ENCODE measurements around the gene CELF4. TPM values are rescaled to one million over a fixed set of nuclear protein-coding genes. Genes with fewer than 3 reads are reported as not detected.

The CELF4 gene
- total RNA-seq, 2 donors from 2014 or later = 3.3 to 4.7 TPM

DNA sequence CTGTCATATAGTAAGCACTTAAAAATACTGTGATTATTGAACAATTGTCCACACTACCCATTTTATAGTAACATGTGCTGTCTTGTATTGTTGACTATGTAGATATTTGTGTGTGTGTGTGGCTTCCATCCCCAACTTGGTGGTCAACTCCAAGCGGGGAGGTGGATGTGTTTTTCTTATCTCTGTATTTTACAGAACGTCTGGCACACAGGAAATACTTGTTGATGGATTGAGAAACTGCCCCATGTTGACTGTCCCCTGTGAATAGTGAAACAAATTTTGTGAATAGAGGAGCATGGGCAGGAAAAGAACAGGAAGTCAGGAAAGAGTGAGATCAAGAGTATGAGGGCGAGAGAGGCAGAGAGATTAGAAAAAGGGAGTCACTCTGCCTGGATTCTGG lies 83.6 kb downstream of the CELF4 start:
- no peaks in the 10 kb centered on the region for H3K9me3 ChIP-seq
- WGBS, 2 donors = 23 to 52% methylated on average over 3 of the region's 3 CpGs

DNA sequence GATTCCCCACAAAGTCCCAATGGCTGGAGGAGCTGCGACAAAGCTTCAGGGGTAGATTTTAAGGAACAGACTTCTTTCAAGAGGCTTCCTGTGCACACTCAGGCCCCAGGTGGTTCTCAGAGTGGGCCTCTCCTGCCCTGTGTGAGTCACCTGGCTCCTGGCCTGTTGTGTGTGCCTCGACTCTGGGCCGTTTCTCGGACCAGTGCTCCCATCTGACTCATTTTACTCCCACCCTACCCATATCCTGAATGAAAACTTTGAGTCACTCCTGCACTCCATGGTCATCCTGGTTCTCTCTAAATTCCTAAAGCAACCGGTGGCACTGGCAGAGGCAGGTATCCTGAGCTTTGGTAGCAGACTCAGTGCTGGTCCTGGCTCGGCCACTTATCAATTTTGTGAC lies 84.1 kb downstream of the CELF4 start:
- no peaks in the 10 kb centered on the region for H3K9me3 ChIP-seq
- no peak overlapping the region for H3K4me3 ChIP-seq
- H3K4me1 ChIP-seq = peaks cover 8% of the 10 kb centered on the region
- H3K36me3 ChIP-seq (replicated peaks in 1 of 2; ENCODE audit: insufficient read depth in 1 of 2, low read depth in 2 of 2) = no peaks in the 10 kb centered on the region
- TF ChIP-seq, protein P1, sequence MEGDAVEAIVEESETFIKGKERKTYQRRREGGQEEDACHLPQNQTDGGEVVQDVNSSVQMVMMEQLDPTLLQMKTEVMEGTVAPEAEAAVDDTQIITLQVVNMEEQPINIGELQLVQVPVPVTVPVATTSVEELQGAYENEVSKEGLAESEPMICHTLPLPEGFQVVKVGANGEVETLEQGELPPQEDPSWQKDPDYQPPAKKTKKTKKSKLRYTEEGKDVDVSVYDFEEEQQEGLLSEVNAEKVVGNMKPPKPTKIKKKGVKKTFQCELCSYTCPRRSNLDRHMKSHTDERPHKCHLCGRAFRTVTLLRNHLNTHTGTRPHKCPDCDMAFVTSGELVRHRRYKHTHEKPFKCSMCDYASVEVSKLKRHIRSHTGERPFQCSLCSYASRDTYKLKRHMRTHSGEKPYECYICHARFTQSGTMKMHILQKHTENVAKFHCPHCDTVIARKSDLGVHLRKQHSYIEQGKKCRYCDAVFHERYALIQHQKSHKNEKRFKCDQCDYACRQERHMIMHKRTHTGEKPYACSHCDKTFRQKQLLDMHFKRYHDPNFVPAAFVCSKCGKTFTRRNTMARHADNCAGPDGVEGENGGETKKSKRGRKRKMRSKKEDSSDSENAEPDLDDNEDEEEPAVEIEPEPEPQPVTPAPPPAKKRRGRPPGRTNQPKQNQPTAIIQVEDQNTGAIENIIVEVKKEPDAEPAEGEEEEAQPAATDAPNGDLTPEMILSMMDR (IDR thresholded peaks at IDR 0.05) = no peak
- TF ChIP-seq POLR2A (IDR thresholded peaks at IDR 0.05) = no peak
- WGBS, 2 donors = 52 to 57% methylated on average over 6 of the region's 6 CpGs
- DNase-seq (no peak), ATAC-seq (no peak)
- peaks cover 0 to 4% of the 10 kb centered on the region in 2 donors for H3K27me3 ChIP-seq
- intact Hi-C loops (cut with DNase I) = no loop called here
- no peak overlapping the region for H3K27ac ChIP-seq

More for the DNA sequence above, 83.6 kb downstream of the CELF4 start:
- Histone ChIP-seq H3K36me3 (replicated peaks in 1 of 2; ENCODE audit: insufficient read depth in 1 of 2, low read depth in 2 of 2) (no peaks in the 10 kb centered on the region), H3K27me3 (peaks cover 0 to 4% of the 10 kb centered on the region in 2 donors), H3K4me3 (no peak overlapping the region), H3K4me1 (peaks cover 8% of the 10 kb centered on the region), H3K27ac (no peak overlapping the region)
- DNase-seq = no peak
- ATAC-seq = no peak
- TF ChIP-seq, protein P1 (IDR thresholded peaks at IDR 0.05) = no peak
- no peak for TF ChIP-seq POLR2A (IDR thresholded peaks at IDR 0.05)
- intact Hi-C loops (cut with DNase I) = no loop called here

DNA sequence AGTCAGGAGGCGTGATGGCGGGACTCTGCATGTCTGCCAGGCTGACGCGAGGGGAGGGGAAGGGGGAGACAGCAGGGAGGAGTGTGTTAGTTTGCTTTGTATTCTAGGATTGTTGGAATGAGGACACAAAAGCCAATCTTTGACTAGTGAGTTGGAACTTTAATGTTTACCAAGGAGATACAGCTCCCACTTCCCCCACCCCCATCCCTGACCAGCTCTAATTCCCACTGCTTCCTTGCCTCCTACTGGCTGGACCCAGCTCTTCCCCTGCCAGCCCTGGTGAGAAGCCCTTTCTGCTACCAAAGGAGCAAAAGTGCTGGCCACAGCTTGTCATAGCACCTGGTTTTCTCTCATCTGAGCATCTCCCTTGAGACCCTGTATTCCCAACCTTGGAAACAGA lies 84.5 kb downstream of the CELF4 start:
- ATAC-seq = no peak
- Histone ChIP-seq H3K27ac (no peak overlapping the region), H3K36me3 (replicated peaks in 1 of 2; ENCODE audit: insufficient read depth in 1 of 2, low read depth in 2 of 2) (no peaks in the 10 kb centered on the region), H3K4me1 (peaks cover 8% of the 10 kb centered on the region), H3K27me3 (peaks cover 0 to 4% of the 10 kb centered on the region in 2 donors), H3K9me3 (no peaks in the 10 kb centered on the region), H3K4me3 (no peak overlapping the region)
- 31 to 35% methylated on average over 4 of the region's 4 CpGs for WGBS, 2 donors
- intact Hi-C loops (cut with DNase I) = no loop called here
- no peak for DNase-seq
- no peak for TF ChIP-seq POLR2A (IDR thresholded peaks at IDR 0.05)
- TF ChIP-seq, protein P1 (IDR thresholded peaks at IDR 0.05) = no peak

DNA sequence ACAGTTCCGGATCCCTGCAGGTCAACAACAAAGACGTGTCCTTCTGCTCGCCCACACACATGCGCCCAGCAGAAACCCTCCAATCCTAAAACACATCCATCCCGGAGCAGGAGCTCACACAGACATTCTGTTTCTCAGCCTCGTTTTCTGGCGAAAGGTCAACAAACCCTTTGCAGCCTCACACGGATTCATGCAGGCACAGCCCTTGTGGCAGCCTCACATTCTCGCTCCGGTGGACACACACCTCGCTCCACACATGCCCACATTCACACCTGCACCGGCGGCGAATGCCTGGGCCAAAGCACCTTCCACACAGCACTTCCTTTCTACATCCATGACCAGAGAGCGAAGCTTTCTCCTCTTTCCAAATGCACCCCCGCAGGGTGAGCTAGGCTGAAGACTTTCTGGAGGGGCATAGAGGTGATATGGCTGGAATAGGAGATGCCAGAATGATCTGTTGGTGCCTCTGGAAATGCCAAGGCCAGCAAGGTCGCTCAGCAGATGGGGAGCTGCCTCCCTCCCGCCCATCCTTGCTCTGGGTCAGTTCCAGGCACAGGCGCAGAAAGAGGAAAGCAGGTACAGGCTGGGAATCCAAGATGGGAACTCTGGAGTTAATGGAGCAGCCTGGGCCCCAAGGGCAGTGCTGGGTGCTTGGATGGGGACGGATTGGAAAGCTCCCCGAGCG lies 88.8 kb downstream of the CELF4 start:
- Histone ChIP-seq H3K4me1 (no peaks in the 10 kb centered on the region), H3K4me3 (no peak overlapping the region), H3K27ac (no peak overlapping the region), H3K27me3 (no peaks in the 10 kb centered on the region), H3K36me3 (replicated peaks in 1 of 2; ENCODE audit: insufficient read depth in 1 of 2, low read depth in 2 of 2) (no peaks in the 10 kb centered on the region), H3K9me3 (no peaks in the 10 kb centered on the region)
- ATAC-seq = no peak
- no peak for DNase-seq
- 41 to 43% methylated on average over 22 of the region's 22 CpGs for WGBS, 2 donors
- TF ChIP-seq, protein P1 (IDR thresholded peaks at IDR 0.05) = no peak
- TF ChIP-seq POLR2A (IDR thresholded peaks at IDR 0.05) = no peak
- intact Hi-C loops (cut with DNase I) = no loop called here

DNA sequence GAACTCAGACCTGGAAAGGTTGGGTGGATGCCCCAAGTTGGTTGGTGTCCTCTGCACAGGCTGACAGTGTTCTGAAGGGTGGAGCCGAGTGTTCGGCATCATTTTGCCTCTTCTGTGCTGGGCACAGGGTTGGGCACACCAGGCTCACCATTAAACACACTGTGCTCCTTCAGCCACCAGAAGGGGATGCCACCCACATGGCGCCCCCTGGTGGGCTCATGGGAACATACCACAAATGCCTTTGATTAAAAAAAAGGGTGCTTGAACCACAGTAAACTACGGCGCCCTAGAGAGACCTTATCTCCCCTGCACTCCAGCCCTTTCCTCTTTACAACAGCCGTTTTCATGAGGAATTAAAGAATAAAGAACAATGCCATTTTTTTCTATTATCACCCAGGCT lies 89.4 kb downstream of the CELF4 start:
- no peak for ATAC-seq
- 34 to 37% methylated on average over 4 to 6 of the region's 6 CpGs for WGBS, 2 donors
- Histone ChIP-seq H3K36me3 (replicated peaks in 1 of 2; ENCODE audit: insufficient read depth in 1 of 2, low read depth in 2 of 2) (no peaks in the 10 kb centered on the region), H3K27ac (no peak overlapping the region), H3K4me1 (no peaks in the 10 kb centered on the region), H3K4me3 (no peak overlapping the region), H3K27me3 (no peaks in the 10 kb centered on the region), H3K9me3 (no peaks in the 10 kb centered on the region)
- intact Hi-C loops (cut with DNase I) = no loop called here
- TF ChIP-seq, protein P1 (IDR thresholded peaks at IDR 0.05) = peak in 4 of 7 experiments; percentile 11 to 26 (median 14)
- no peak for TF ChIP-seq POLR2A (IDR thresholded peaks at IDR 0.05)
- peak in 2 of 4 donors; percentile 20 to 23 for DNase-seq

All from body of pancreas (tissue), 4 donors.